HepG2 (cell line): Measurements from ENCODE around the gene AKAP3. TPM values are rescaled to one million over a fixed set of nuclear protein-coding genes. Genes with fewer than 3 reads are reported as not detected.

Experiments
- ATAC-seq: fragments of 200-7000 bp; cut with Tn5 transposase; 3 replicates; pipeline ENCODE4 v1.9.1; 2020; ENCODE audit warnings: mild to moderate bottlenecking, moderate library complexity
- BruUV-seq: library from RNA; stranded (reverse); fragments of 400-500 nt; replicated peaks from 2 replicates; lab custom pipeline; 2021; lab: Mats Ljungman, UMichigan
- CTCF ChIA-PET: fragments of 300-600 bp; formaldehyde crosslinking; extraction: SDS; loops from one replicate; lab custom pipeline; 2021; ENCODE audit warnings: low total read pairs, inconsistent platforms, low intra/inter-chr PET ratio; lab: Yijun Ruan, JAX
- POLR2A ChIA-PET: fragments of 350-600 bp; sonication (Branson Sonifier 250); formaldehyde crosslinking; loops from one replicate; lab custom pipeline; 2020; ENCODE audit warnings: antibody characterized with exemption, inconsistent platforms; lab: Yijun Ruan, JAX
- DNase-seq: peaks from one replicate; pipeline ENCODE4 v3.0.0-alpha.2; 2015; ENCODE audit warnings: low spot score
- FAIRE-seq: peaks from 3 replicates; lab custom pipeline; 2011; peaks lifted over from hg19 to GRCh38; lab: Jason Lieb, UNC
- H2AFZ ChIP-seq: one replicate; pipeline ENCODE4 v1.6.1; 2011; ENCODE audit warnings: low read length, inconsistent platforms
- H3K27ac ChIP-seq: fragments of 300-600 bp; 3 replicates; pipeline ENCODE4 v1.8.0; 2011; ENCODE audit warnings: mixed run types, mild to moderate bottlenecking, mixed read lengths, low read length, inconsistent platforms; ENCODE audit not compliant: insufficient read depth; ENCODE audit errors: extremely low read length
- H3K27me3 ChIP-seq, 2 experiments: fragments of 200-600 bp in 1 of 2; 2 replicates in 1 of 2; 3 replicates in 1 of 2; pipeline versions ENCODE4 v1.6.0 to v1.8.0; 2011; ENCODE audit warnings: low read length in 2 of 2, mild to moderate bottlenecking in 2 of 2, moderate library complexity in 2 of 2, inconsistent platforms in 1 of 2; ENCODE audit not compliant: insufficient read depth in 2 of 2, control insufficient read depth in 1 of 2
- H3K36me3 ChIP-seq, 2 experiments: fragments of 200-600 bp in 1 of 2; replicated peaks in 1 of 2; 2 replicates in 1 of 2; 3 replicates in 1 of 2; pipeline versions ENCODE4 v1.5.1 to v1.8.0; 2011; ENCODE audit warnings: low read length in 2 of 2, inconsistent platforms in 1 of 2; ENCODE audit not compliant: insufficient read depth in 2 of 2, control insufficient read depth in 1 of 2
- H3K4me1 ChIP-seq: 2 replicates; pipeline ENCODE4 v1.5.1; 2012; ENCODE audit warnings: low read length, inconsistent platforms; ENCODE audit not compliant: insufficient read depth
- H3K4me2 ChIP-seq: 2 replicates; pipeline ENCODE4 v1.6.0; 2011; ENCODE audit warnings: low read depth, low read length, inconsistent platforms
- H3K4me3 ChIP-seq, 3 experiments: fragments of 200-600 bp in 1 of 3; sonication (generic), shearing (Covaris generic) in 1 of 3; replicated peaks in 1 of 3; 2 replicates each; pipeline ENCODE4 v1.5.1; 2011 to 2016; ENCODE audit warnings: low read length in 3 of 3, inconsistent platforms in 2 of 3, low read depth in 2 of 3, mild to moderate bottlenecking in 2 of 3, control low read depth in 1 of 3, mixed read lengths in 1 of 3; ENCODE audit not compliant: insufficient read depth in 1 of 3
- H3K79me2 ChIP-seq: one replicate; pipeline ENCODE4 v1.6.1; 2011; ENCODE audit warnings: low read length, inconsistent platforms; ENCODE audit not compliant: insufficient read depth
- H3K9ac ChIP-seq: 2 replicates; pipeline ENCODE4 v1.6.0; 2011; ENCODE audit warnings: mild to moderate bottlenecking, low read depth, low read length, inconsistent platforms; ENCODE audit not compliant: insufficient read depth
- H3K9me3 ChIP-seq: 2 replicates; pipeline ENCODE4 v1.5.1; 2012; ENCODE audit warnings: mild to moderate bottlenecking, low read length
- H4K20me1 ChIP-seq: 2 replicates; pipeline ENCODE4 v1.6.0; 2011; ENCODE audit warnings: inconsistent platforms, mild to moderate bottlenecking, low read length, moderate library complexity; ENCODE audit not compliant: insufficient read depth
- HDAC2 ChIP-seq: sonication (generic); formaldehyde crosslinking; IDR thresholded peaks from 2 replicates; pipeline ENCODE4 v1.4.0; 2020; ENCODE audit warnings: missing genetic modification reagents
- IRF9 ChIP-seq: sonication (generic); formaldehyde crosslinking; IDR thresholded peaks from 2 replicates; pipeline ENCODE4 v1.8.0; 2022; ENCODE audit warnings: missing genetic modification reagents, mild to moderate bottlenecking, borderline replicate concordance
- KLF11 ChIP-seq: IDR thresholded peaks from 2 replicates; pipeline ENCODE4 v1.6.1; 2016; ENCODE audit warnings: missing compliant biosample characterization
- NCOA1 ChIP-seq: sonication (generic); formaldehyde crosslinking; IDR thresholded peaks from 2 replicates; pipeline ENCODE4 v1.9.0; 2021; ENCODE audit warnings: missing genetic modification reagents
- PBX3 ChIP-seq: sonication (generic); formaldehyde crosslinking; IDR thresholded peaks from 2 replicates; pipeline ENCODE4 v1.8.1; 2023; ENCODE audit warnings: missing genetic modification reagents, inconsistent platforms, borderline replicate concordance
- SALL2 ChIP-seq: sonication (generic); formaldehyde crosslinking; IDR thresholded peaks from 2 replicates; pipeline ENCODE4 v1.8.1; 2023; ENCODE audit warnings: mild to moderate bottlenecking, missing genetic modification reagents, inconsistent platforms
- SKI ChIP-seq: fragments of 450-650 bp; IDR thresholded peaks from one replicate; pipeline ENCODE4 v1.6.1; 2018; ENCODE audit warnings: mild to moderate bottlenecking; ENCODE audit not compliant: partially characterized antibody
- SP5 ChIP-seq: IDR thresholded peaks from 2 replicates; pipeline ENCODE4 v1.6.1; 2016; ENCODE audit warnings: low read depth, borderline replicate concordance
- SRSF4 ChIP-seq: fragments of 200-400 bp; formaldehyde crosslinking; IDR thresholded peaks from one replicate; pipeline ENCODE4 v1.6.1; 2018; ENCODE audit warnings: mild to moderate bottlenecking, low read depth, low read length, moderate library complexity; ENCODE audit not compliant: poor library complexity, severe bottlenecking
- ZNF280B ChIP-seq: sonication (generic); formaldehyde crosslinking; IDR thresholded peaks from 2 replicates; pipeline ENCODE4 v1.5.0; 2020; ENCODE audit warnings: missing genetic modification reagents, mild to moderate bottlenecking, borderline replicate concordance
- ZNF350 ChIP-seq: sonication (generic); formaldehyde crosslinking; IDR thresholded peaks from 2 replicates; pipeline ENCODE4 v1.4.0; 2020; ENCODE audit warnings: mild to moderate bottlenecking, low read depth, missing genetic modification reagents, borderline replicate concordance
- ZSCAN20 ChIP-seq: sonication (generic); formaldehyde crosslinking; IDR thresholded peaks from 2 replicates; pipeline ENCODE4 v1.4.0; 2020; ENCODE audit warnings: missing genetic modification reagents, mild to moderate bottlenecking, borderline replicate concordance
- WGBS: methylation state at CpG from one replicate; pipeline ENCODE4 v1.1.6; 2017; ENCODE audit warnings: low lambda C conversion rate; 5-methylcytosine and 5-hydroxymethylcytosine counted together
- in situ Hi-C: cut with HindIII; loops from 2 replicates; pipeline ENCODE4 v1.10.0; 2017; ENCODE audit warnings: low pct_unique_long_range_greater_than_20kb; ENCODE audit not compliant: extremely low pct_ligation_motif_present
- intact Hi-C: fragments of 100-400 bp; cut with micrococcal nuclease; formaldehyde crosslinking; loops from one replicate; pipeline ENCODE4 v1.10.0; 2022; ENCODE audit not compliant: unreplicated experiment
- polyA plus RNA-seq, 8 experiments: library from polyadenylated mRNA; depleted of rRNA in 3 of 8; stranded (reverse) in 7 of 8; unstranded in 1 of 8; fragments of >200 nt; fragmentation: Illumina TruSeq in 4 of 8; extraction: Trizol in 4 of 8; gene quantifications; 2 replicates each; pipeline versions ENCODE4 v1.2.1 to v1.2.3, GENCODE V29; 2011 to 2016; ENCODE audit warnings: low read depth in 4 of 8, missing spikeins in 1 of 8, mixed read lengths in 1 of 8; ENCODE audit not compliant: insufficient read depth in 1 of 8
- total RNA-seq, 5 experiments: library from RNA; depleted of rRNA; stranded (reverse); fragments of >200 nt; fragmentation: Illumina TruSeq; extraction: Trizol; gene quantifications; 2 replicates each; pipeline ENCODE4 v1.2.3, GENCODE V29; 2016; ENCODE audit warnings: low read depth in 1 of 5
- TF ChIP-seq, protein P1 (sequence below): sonication (generic); formaldehyde crosslinking; IDR thresholded peaks from 2 replicates; pipeline ENCODE4 v1.8.1; 2023; ENCODE audit warnings: mild to moderate bottlenecking, inconsistent platforms, moderate library complexity, missing genetic modification reagents, borderline replicate concordance
- TF ChIP-seq, protein P2 (sequence below): IDR thresholded peaks from 2 replicates; pipeline ENCODE4 v1.6.1; 2016; ENCODE audit warnings: missing compliant biosample characterization, missing genetic modification reagents, borderline replicate concordance

Gene AKAP3
- total and polyA plus RNA-seq, 2 of the 13 experiments (the other 11 are each of a cell fraction or from before 2014, with no cell fraction given), result 0.22 to 0.49 TPM

GRCh38 chr12:4610481-4610880 lies 38.4 kb downstream of the AKAP3 start (continued):
- TF ChIP-seq, protein P1, sequence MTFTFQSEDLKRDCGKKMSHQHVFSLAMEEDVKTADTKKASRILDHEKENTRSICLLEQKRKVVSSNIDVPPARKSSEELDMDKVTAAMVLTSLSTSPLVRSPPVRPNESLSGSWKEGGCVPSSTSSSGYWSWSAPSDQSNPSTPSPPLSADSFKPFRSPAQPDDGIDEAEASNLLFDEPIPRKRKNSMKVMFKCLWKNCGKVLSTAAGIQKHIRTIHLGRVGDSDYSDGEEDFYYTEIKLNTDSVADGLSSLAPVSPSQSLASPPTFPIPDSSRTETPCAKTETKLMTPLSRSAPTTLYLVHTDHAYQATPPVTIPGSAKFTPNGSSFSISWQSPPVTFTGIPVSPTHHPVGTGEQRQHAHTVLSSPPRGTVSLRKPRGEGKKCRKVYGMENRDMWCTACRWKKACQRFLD (CRISPR knock-in tag), result no peak

DNA sequence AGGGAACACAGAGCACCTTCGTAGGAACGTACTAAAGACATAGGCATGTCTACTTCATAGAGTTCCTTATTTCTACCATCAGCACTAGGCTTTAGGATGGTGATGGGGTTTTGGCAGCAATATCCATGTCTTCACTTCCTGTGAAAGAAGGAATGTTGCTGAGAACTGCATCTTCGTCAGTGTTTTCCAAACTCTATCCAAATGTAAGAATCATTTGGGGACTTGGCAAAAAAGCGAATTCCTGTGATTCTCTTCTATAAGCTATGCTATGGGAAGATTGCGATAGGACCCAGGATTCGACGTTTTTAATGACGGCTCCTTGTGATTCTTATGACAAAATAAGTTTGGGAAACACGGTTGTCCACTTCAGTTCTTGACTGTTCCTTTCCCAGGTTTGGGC lies 39.8 kb downstream of the AKAP3 start:
- Histone ChIP-seq H3K79me2 (peaks cover 2% of the 10 kb centered on the region), H3K4me3 (no peak overlapping the region), H3K27ac (no peak overlapping the region), H3K9ac (no peak overlapping the region), H3K4me1 (peaks cover 14% of the 10 kb centered on the region), H3K27me3 (no peaks in the 10 kb centered on the region), H3K9me3 (no peaks in the 10 kb centered on the region), H2AFZ (no peak overlapping the region), H3K36me3 (peaks cover 1 to 8% of the 10 kb centered on the region in 2 experiments; a peak in 3 of 5 replicates), H4K20me1 (no peaks in the 10 kb centered on the region), H3K4me2 (no peak overlapping the region)
- in situ Hi-C loops, result no loop called here
- no peak for TF ChIP-seq ZSCAN20 (CRISPR knock-in tag)
- TF ChIP-seq ZNF280B (CRISPR knock-in tag), result no peak
- TF ChIP-seq ZNF350 (CRISPR knock-in tag), result no peak
- no peak for TF ChIP-seq SRSF4
- no peak for TF ChIP-seq SP5
- no peak for TF ChIP-seq PBX3
- TF ChIP-seq, protein P2, sequence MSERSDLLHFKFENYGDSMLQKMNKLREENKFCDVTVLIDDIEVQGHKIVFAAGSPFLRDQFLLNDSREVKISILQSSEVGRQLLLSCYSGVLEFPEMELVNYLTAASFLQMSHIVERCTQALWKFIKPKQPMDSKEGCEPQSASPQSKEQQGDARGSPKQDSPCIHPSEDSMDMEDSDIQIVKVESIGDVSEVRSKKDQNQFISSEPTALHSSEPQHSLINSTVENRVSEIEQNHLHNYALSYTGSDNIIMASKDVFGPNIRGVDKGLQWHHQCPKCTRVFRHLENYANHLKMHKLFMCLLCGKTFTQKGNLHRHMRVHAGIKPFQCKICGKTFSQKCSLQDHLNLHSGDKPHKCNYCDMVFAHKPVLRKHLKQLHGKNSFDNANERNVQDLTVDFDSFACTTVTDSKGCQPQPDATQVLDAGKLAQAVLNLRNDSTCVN (CRISPR knock-in tag), result no peak
- TF ChIP-seq HDAC2, result no peak
- no peak for TF ChIP-seq SKI
- TF ChIP-seq KLF11 (CRISPR knock-in tag), result no peak
- TF ChIP-seq NCOA1 (CRISPR knock-in tag), result no peak
- no peak for TF ChIP-seq IRF9 (CRISPR knock-in tag)
- no peak for TF ChIP-seq SALL2 (CRISPR knock-in tag)
- intact Hi-C loops, result loop anchor here (10.0 kb wide), 1 partner anchor 146 kb away; no protein-coding TSS in a partner anchor
- ChIA-PET CTCF (no interaction called here), POLR2A (no interaction called here)
- FAIRE-seq (no peak), ATAC-seq (no peak), DNase-seq (no peak)
- 96% methylated on average over 9 of the region's 9 CpGs for WGBS
- BruUV-seq, result no TSS peak
